ENCODE measurements around the gene SETDB1.
A peak's percentile ranks its signal among the peaks of the same experiment; 100 is the strongest.

Gene SETDB1

DNA sequence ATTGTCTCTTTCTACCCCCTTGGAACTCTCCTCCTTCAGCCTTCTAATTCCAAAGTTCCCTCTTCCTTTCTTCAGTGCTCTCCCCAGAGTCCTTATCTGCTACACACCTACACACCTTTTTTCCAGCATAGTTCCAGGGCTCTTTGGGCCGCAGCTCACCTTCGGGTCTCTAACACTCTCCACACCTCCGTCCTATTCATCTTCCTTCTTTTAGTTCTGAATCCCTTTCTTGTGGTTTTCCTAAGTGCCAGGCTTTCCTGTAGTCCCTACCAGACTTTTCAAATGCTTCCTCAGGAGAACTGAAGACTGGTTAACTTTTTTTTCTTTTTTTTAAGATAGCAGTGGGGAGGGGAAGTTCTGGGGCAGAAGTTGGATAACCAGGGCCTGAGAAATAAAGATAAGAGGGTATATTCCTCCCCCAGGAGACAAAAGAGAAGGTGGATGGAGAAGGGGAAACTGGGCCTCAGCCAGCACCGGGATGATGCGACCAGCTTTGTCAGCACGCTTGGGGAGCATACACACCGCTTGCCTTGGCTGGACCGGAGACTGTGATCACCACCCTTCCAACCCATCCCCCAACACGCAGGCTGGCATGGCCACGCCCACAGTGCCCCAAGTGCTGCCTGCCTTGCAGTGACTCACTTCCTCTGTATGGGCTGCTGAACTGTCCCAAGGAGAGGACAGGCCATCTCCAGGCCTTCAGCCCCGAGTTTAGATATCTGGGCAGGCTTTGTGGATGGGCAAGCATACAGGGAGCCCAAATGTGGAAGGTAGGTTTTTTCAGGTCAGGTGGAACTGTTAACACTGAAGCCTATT is 50.9 kb downstream of the SETDB1 start:
- no peak for DNase-seq (ENCODE audit: low read depth)
- in situ Hi-C loops (cut with HindIII; ENCODE audit: low sequenced_read_pairs): no loop called here
- H3K4me3 ChIP-seq (ENCODE audit: low read depth, low read length): no peak overlapping the region
- TF ChIP-seq CTCF (IDR thresholded peaks at IDR 0.05; ENCODE audit: low read depth, low read length, missing control alignments): no peak

GRCh38 chr1:150979092-150980056 is 53.2 kb downstream of the SETDB1 start:
- in situ Hi-C loops (cut with HindIII; ENCODE audit: low sequenced_read_pairs): no loop called here
- TF ChIP-seq CTCF (IDR thresholded peaks at IDR 0.05; ENCODE audit: low read depth, low read length, missing control alignments): peak; percentile 100
- no peak overlapping the region for H3K4me3 ChIP-seq (ENCODE audit: low read depth, low read length)
- peak; percentile 91 for DNase-seq (ENCODE audit: low read depth)

- H3K4me3 ChIP-seq (ENCODE audit: low read depth, low read length): no peak overlapping the region
- DNase-seq (ENCODE audit: low read depth): no peak
- no peak for TF ChIP-seq CTCF (IDR thresholded peaks at IDR 0.05; ENCODE audit: low read depth, low read length, missing control alignments)
- in situ Hi-C loops (cut with HindIII; ENCODE audit: low sequenced_read_pairs): no loop called here
These were observed 55.1 kb downstream of the SETDB1 start for GRCh38 chr1:150981177-150981804.

DNA sequence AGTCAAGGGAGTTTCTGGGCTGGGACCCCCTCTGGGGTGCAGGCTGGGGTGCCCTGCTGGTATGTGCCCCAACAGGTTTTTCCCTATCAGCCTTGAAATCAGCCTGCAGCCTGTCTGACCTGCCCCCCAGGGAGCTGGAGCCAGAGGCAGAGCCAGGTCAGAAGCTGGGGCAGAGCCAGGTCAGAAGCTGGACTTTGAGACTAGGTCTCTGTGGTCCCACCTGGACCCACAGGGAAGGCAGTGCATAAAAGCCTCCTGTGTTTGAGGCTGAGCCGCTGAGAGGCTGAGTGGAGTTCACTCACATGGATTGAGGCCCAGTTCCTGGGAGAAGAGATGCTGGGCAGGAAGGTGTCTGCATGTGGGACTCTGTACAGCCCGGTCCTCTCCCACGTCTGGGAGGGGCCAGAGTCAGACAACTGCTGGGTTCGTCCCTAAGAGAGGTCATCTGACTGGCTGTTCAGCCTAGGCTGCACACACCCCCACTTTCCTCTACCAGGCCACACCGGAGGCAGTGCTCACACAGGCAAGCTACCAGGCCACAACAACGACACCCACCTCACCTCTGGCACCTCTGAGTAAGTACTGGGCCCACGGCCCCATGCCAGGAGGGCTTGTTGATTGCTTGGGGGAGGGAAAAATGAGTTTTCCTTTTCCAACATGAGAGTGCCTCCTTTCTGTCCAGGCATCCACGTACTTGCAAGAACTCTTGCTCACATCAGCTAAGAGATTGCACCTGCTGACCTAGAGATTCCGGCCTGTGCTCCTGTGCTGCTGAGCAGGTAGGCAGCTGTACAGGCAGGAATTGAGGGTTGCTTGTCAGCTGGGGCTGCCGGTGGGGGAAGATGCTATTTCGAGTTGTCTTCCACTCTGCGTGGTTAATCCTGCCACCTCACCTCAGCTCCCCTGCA is 55.9 kb downstream of the SETDB1 start, which contains the start of gene ANXA9:
Gene ANXA9 (plus strand): TSS at position 488 of the 908 bp plus-strand sequence. CDS start 814 bp downstream, outside the sequence.
- no peak for DNase-seq (ENCODE audit: low read depth)
- TF ChIP-seq CTCF (IDR thresholded peaks at IDR 0.05; ENCODE audit: low read depth, low read length, missing control alignments): no peak
- no peak within 1 kb of the TSS for H3K4me3 ChIP-seq (ENCODE audit: low read depth, low read length)
- in situ Hi-C loops (cut with HindIII; ENCODE audit: low sequenced_read_pairs): no loop called here

GRCh38 chr1:150985179-150985825 is 59.1 kb downstream of the SETDB1 start:
- DNase-seq (ENCODE audit: low read depth): no peak
- H3K4me3 ChIP-seq (ENCODE audit: low read depth, low read length): no peak overlapping the region
- in situ Hi-C loops (cut with HindIII; ENCODE audit: low sequenced_read_pairs): no loop called here
- TF ChIP-seq CTCF (IDR thresholded peaks at IDR 0.05; ENCODE audit: low read depth, low read length, missing control alignments): no peak
